Measurements from ENCODE around the gene SMPD3. TPM values are rescaled to one million over a fixed set of nuclear protein-coding genes. Genes with fewer than 3 reads are reported as not detected.
A peak's percentile ranks its signal among the peaks of the same experiment; 100 is the strongest.

Gene SMPD3
- total and polyA plus RNA-seq, 8 donors, result 0.79 to 3.7 (median 2.8) TPM

DNA sequence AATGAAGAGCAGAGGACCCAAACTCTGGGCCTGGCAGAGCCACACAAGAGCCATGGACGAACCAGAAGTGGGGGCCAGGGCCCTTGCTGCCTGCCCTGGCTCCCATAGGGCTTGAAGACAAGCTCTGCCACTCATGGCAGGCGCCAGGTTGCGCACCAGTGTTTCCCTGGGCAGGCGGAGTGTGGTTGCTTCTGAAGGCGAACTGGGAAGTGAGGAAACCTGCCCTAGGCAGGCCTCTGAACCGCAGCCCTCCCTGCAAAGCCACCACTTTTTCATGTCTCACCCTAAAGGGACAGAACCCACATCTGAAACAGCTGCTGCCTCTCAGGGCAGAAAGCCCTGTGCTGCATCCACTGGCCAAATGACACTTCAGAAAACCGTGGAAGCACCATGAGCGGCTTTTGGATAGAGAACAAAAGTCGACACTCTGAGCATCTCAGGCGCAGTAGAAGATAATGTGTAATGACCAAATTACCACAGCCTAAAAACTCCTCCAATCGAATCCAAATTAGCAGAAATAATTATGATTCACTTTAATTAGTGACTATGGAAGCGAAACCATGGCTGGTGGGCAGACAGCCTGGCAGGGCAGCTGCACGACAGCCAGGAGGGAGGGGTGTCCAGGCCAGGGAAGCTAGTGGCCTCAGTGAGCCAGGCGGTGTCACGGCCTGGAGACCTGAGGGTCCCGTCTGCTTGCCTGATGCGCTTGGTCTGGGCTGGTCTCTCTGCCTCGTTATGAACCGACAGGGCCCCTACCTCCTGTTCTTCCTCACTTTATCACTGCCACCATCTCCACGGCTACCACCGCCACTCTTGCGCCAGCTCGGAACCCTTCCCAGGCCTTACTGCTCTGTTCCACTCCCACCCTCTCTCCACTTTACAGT, 78.4 kb downstream of the SMPD3 start:
- H3K4me1 ChIP-seq, result peaks cover 0 to 19% of the 10 kb centered on the region in 2 donors
- TF ChIP-seq, protein P1, sequence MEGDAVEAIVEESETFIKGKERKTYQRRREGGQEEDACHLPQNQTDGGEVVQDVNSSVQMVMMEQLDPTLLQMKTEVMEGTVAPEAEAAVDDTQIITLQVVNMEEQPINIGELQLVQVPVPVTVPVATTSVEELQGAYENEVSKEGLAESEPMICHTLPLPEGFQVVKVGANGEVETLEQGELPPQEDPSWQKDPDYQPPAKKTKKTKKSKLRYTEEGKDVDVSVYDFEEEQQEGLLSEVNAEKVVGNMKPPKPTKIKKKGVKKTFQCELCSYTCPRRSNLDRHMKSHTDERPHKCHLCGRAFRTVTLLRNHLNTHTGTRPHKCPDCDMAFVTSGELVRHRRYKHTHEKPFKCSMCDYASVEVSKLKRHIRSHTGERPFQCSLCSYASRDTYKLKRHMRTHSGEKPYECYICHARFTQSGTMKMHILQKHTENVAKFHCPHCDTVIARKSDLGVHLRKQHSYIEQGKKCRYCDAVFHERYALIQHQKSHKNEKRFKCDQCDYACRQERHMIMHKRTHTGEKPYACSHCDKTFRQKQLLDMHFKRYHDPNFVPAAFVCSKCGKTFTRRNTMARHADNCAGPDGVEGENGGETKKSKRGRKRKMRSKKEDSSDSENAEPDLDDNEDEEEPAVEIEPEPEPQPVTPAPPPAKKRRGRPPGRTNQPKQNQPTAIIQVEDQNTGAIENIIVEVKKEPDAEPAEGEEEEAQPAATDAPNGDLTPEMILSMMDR (IDR thresholded peaks at IDR 0.05), result no peak
- H3K27ac ChIP-seq, result no peak overlapping the region
- H3K4me3 ChIP-seq, result no peak overlapping the region
- ATAC-seq (no peak), DNase-seq (peak in 1 of 4 donors; percentile 72)
- peaks cover 0 to 12% of the 10 kb centered on the region in 2 donors for H3K27me3 ChIP-seq
- intact Hi-C loops (cut with DNase I), result no loop called here
- no peaks in the 10 kb centered on the region for H3K9me3 ChIP-seq
- H3K36me3 ChIP-seq, result no peaks in the 10 kb centered on the region

DNA sequence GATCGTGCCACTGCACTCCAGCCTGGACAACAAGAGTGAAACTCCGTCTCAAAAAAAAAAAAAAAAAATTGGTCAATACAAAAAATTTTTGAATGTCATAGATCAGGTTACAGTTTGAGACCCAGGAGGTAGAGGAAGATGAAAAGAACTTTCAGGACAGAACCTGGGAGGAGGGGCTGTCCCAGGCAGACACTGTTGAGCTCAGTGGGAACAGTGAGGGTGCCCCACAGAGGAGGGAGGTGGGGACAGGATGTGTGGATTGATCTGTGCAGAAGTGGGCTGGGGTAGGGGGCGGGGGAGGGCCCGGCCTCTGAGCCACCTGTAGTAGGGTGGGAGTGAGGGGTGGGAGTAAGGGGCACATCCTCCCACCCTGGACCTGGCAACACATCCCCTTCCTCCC, 79.1 kb downstream of the SMPD3 start:
- H3K27me3 ChIP-seq, result peaks cover 0 to 12% of the 10 kb centered on the region in 2 donors
- intact Hi-C loops (cut with DNase I), result no loop called here
- no peak for ATAC-seq
- H3K9me3 ChIP-seq, result no peaks in the 10 kb centered on the region
- no peak overlapping the region for H3K27ac ChIP-seq
- TF ChIP-seq, protein P1 (IDR thresholded peaks at IDR 0.05), result no peak
- no peak for DNase-seq
- H3K36me3 ChIP-seq, result no peaks in the 10 kb centered on the region
- no peak overlapping the region for H3K4me3 ChIP-seq
- H3K4me1 ChIP-seq, result peaks cover 2 to 22% of the 10 kb centered on the region in 2 donors

DNA sequence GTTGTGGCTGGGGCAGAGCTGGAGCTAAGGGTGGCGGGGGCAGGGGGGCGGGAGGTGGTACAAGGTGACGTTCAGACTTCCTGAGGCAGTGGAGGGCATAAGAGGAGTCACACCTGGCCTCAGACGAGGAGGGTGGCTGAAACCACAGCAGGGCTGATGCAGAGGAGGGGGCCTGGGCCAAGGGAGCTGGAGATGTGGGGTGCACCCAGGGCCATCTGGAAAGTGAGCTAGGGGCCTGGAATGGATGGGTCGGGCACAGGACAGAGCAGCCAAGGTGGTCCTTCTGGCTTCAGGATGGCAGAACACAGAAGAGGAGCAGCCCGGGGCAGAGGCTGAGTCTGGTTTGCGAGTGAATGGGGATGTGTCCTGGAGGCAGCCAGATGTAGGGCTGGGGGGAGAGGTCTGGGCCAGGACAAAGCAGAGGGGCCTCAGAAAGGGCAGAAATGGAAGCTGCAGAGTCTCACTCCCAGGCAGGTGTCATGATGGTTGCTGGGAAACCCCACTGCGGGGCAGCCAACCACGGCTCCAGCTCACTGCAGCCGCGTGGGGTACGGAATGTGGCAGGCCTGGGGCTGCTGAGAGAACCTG, 79.9 kb downstream of the SMPD3 start:
- no peaks in the 10 kb centered on the region for H3K36me3 ChIP-seq
- DNase-seq (peak in 1 of 4 donors; percentile 32), ATAC-seq (no peak)
- intact Hi-C loops (cut with DNase I), result no loop called here
- TF ChIP-seq, protein P1 (IDR thresholded peaks at IDR 0.05), result no peak
- no peaks in the 10 kb centered on the region for H3K9me3 ChIP-seq
- peaks cover 2 to 28% of the 10 kb centered on the region in 2 donors for H3K4me1 ChIP-seq
- H3K27me3 ChIP-seq, result peaks cover 0 to 12% of the 10 kb centered on the region in 2 donors
- no peak overlapping the region for H3K27ac ChIP-seq
- no peak overlapping the region for H3K4me3 ChIP-seq

DNA sequence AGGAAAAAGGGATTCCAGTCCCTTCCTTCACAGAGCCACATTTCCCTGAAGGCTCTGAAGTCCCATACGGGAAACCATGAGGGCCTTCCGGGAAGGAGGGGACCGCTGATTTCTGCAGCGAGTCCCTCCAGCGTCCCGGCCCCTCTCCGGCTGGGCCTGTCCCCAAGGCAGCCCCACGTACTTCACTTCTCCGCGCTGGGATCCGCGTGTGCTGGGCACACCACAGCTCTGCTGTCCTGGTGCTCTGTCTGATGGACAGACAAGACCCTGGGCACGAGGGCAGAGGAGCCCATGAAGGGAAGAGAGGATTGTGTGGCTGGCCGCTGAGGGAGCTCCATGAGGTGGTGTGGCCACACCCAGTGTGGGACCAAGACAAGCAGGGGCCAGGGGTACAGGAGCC, 80.4 kb downstream of the SMPD3 start:
- peaks cover 2 to 28% of the 10 kb centered on the region in 2 donors for H3K4me1 ChIP-seq
- TF ChIP-seq, protein P1 (IDR thresholded peaks at IDR 0.05), result no peak
- no peak overlapping the region for H3K4me3 ChIP-seq
- no peaks in the 10 kb centered on the region for H3K9me3 ChIP-seq
- H3K27me3 ChIP-seq, result peaks cover 0 to 12% of the 10 kb centered on the region in 2 donors
- peak in 1 of 4 donors; percentile 61 for DNase-seq
- intact Hi-C loops (cut with DNase I), result no loop called here
- H3K27ac ChIP-seq, result no peak overlapping the region
- no peak for ATAC-seq
- no peaks in the 10 kb centered on the region for H3K36me3 ChIP-seq

DNA sequence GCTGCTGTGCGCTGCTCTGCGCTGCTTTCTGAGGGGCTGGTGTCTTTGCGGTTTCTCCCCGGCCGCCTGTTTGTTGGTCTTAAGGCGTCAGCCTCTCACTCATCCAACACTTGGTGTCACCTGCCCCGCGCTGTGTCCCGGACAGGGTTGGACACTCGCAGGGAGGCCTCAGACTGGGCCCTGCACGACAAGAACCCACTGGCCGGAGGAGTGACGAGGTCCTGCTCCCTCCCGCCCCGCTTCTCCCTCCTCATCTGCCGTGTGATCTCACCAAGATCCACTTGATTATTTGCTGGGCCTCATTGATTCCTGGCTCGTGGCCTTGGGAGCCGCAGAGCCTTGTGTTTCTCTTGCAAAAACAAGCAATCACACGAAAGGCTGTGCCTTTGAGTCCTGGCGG, 80.9 kb downstream of the SMPD3 start:
- TF ChIP-seq, protein P1 (IDR thresholded peaks at IDR 0.05), result no peak
- Histone ChIP-seq H3K36me3 (no peaks in the 10 kb centered on the region), H3K4me3 (no peak overlapping the region), H3K27ac (no peak overlapping the region), H3K27me3 (peaks cover 0 to 12% of the 10 kb centered on the region in 2 donors), H3K4me1 (peaks cover 2 to 28% of the 10 kb centered on the region in 2 donors), H3K9me3 (no peaks in the 10 kb centered on the region)
- ATAC-seq, result no peak
- intact Hi-C loops (cut with DNase I), result no loop called here
- DNase-seq, result peak in 1 of 4 donors; percentile 76
